HT1080 (cell line): Measurements from ENCODE around the gene TTLL8. TPM values are rescaled to one million over a fixed set of nuclear protein-coding genes. Genes with fewer than 3 reads are reported as not detected.

Source experiments
- DNase-seq: peaks from one replicate; pipeline ENCODE4 v3.0.0-alpha.2; 2015; ENCODE audit warnings: low read depth
- total RNA-seq: library from RNA; depleted of rRNA; stranded (reverse); fragments of >200 nt; shearing (Covaris generic); gene quantifications from 2 replicates; pipeline ENCODE4 v1.2.3, GENCODE V29; 2014

Gene TTLL8
- total RNA-seq, 1 experiment from 2014 or later = not detected

- DNase-seq = no peak
Measured at GRCh38 chr22:50062509-50063135, 4.5 kb upstream of the TTLL8 start.

GRCh38 chr22:50061824-50062355 lies 3.8 kb upstream of the TTLL8 start:
- no peak for DNase-seq

DNA sequence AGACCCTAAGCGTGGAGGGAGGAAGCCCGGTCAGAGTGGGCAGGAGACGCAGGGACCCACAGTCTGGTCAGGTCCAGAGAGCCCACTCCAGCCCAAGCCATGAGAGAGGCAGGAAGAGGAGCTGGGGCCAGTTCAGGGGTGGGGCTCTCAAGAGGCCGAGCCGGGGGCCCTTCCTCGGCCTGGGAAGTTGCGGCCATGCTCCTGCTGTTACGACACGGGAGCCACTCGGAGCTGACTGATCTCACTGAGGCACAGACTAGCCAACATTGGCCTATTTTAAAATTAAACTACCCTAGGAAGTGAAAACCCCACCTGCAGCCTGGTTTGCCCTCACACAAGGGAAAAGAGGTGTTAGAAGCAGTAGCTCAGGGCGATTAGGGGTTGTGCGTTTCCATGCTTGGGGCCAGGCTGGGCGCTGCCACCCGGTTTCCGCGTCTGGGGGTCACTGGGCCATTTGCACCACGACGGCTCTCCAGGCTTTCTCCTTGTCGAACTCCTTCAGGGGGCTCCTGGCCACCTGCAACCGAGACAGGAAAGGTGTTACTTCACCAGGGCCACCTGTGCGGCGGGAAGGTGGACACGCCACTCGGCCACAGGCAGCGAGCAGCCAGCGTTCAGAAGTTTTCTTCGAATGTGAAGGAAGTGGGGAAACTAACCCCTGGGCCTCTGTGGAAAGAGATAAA lies 3.2 kb upstream of the TTLL8 start:
- DNase-seq = no peak

DNA sequence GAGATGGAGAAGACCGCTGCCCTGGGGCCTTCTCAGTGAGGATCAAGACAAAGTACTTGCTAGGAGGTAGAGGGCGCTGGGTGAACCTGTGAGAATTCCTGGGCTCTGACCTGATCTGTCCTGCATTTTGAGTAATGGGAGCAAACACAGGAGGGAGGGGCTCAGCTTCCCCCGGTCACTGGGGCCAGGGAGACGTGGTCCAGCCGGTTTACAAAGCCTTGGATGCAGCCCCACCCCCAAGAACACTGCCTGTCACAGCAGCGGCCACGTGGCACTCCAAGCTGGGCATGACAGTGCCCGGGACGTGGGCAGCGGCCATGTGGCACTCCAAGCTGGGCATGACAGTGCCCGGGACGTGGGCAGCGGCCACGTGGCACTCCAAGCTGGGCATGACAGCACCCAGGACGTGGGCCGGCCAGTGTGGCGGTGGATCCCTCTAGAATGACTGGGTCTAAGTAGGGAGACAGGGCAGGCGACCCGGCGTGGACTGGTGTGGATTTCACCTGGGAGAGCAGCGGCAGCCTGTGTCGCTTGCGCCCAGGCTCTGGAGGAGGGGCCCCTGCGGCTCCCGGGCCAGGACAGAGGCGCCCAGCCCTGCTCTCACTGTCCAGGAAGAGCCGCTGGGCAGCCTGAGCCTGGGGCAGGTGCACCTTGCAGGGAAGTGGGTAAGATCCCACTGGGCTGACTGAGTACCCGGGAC lies 2.5 kb upstream of the TTLL8 start:
- no peak for DNase-seq

DNA sequence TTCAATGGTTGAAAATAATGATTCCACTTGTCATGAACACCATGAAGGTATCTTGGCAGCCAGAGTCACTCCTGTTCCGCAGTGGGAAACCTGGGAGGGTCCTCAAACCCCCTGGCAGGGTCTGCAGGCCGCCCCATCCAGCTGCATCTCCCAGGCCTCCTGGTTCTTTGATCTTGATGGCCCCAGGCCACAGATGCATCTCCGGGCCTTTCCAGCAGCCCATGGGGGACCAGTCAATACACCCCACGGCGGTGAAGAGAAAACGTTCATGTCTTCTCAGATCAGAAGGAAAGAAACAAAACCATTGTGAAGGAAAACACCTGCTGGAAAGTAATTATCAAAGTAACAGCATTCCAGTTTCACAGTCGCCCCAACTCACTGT lies 1.8 kb upstream of the TTLL8 start:
- DNase-seq = no peak

- DNase-seq = no peak
Measured at GRCh38 chr22:50058906-50059880, 1.1 kb upstream of the TTLL8 start.

GRCh38 chr22:50057278-50058060 lies 629 bp downstream of the TTLL8 start:
- no peak for DNase-seq

DNA sequence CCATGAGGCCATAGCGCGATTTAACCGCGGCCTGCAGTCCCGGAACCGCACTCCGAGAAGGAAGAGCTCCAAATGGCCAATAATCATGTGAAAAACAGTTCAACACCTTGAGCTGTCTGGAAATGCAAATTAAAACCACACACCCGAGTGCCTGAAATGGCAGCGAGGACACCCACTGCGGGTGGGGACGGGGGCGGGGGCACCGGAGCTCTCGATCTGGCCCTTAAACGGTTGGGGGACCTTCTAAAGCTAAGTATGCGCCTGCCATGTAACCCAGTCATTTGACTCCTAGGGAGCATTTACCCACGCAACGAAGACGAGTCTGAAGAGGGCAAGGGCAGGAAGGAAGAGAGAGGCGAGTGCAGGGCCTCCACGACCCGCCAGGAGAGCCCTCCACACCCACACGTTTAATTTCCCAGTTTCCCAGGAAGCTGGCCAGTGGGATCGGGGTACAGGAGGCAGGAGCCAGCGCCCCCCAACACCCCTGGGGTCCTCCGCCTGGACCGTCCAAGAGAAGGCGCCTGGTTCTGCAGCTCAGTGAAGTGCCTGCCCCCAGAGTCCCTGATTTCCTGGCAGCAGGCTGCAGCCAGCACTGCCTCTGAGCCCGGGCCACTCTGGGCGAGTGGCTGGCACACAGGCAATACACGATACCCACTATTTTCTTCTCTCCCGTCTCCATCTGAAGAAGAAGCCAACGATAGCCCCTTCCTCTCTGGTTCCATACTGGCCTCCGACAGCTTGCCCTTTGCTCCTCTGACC lies 1.7 kb downstream of the TTLL8 start:
- DNase-seq = no peak

GRCh38 chr22:50053861-50054260 lies 4.2 kb downstream of the TTLL8 start:
- no peak for DNase-seq

DNA sequence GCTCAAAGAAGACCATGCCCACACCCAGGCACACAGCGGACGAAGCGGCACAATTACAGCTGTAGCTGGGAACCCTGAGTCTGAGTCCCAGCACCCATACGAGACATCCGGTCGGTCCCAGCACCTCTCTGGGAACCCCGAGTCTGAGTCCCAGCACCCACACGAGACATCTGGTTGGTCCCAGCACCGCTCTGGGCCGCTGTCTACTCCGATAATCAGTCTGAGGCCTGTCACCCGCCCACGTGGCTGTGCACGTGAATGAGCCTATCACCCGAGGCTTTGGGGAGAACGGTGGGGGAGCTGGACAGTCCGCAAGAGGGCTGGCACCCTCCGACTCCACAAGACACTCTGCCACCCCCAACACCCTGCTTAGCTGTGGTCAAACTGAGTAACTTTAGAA lies 6.2 kb downstream of the TTLL8 start:
- no peak for DNase-seq

GRCh38 chr22:50049299-50050195 lies 8.6 kb downstream of the TTLL8 start:
- no peak for DNase-seq

GRCh38 chr22:50048836-50049235 lies 9.3 kb downstream of the TTLL8 start:
- no peak for DNase-seq

- DNase-seq = no peak
Measured at GRCh38 chr22:50048061-50048765, 9.9 kb downstream of the TTLL8 start.

- DNase-seq = no peak
Measured at GRCh38 chr22:50047346-50047745, 10.8 kb downstream of the TTLL8 start.

- DNase-seq = no peak
Measured at GRCh38 chr22:50046481-50047245, 11.4 kb downstream of the TTLL8 start.

- no peak for DNase-seq
Measured at GRCh38 chr22:50046019-50046415, 12.1 kb downstream of the TTLL8 start.
